ENCODE results near the gene CTAGE15. TPM values are rescaled to one million over a fixed set of nuclear protein-coding genes. Genes with fewer than 3 reads are reported as not detected.
"Not testable (repeated sequence)": the region's sequence is repeated elsewhere in the genome, so short reads cannot be mapped to it uniquely, and the experiment has no call there.

Gene CTAGE15
- total RNA-seq, 2 experiments from 2014 or later = not detected

DNA sequence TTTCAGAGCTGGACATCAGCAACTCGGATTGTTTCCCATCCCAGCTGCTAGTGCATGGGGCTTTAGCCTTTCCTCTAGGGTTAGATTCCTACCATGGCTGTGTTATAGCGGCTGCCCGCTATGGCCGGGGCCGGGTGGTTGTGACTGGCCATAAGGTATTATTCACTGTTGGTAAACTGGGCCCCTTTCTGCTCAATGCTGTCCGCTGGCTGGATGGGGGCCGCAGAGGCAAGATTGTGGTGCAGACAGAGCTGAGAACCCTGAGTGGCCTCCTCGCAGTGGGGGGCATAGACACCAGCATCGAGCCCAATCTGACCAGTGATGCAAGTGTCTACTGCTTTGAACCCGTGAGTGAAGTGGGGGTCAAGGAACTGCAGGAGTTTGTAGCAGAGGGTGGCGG, 26.5 kb downstream of the CTAGE15 start:
- H3K27me3 Mint-ChIP-seq; CTCF ChIA-PET; H3K27ac Mint-ChIP-seq; H3K36me3 Mint-ChIP-seq (ENCODE audit: low read depth); DNase-seq; H3K9me3 Mint-ChIP-seq; POLR2A ChIA-PET; H3K4me1 Mint-ChIP-seq; H3K4me3 Mint-ChIP-seq: not testable (repeated sequence)

DNA sequence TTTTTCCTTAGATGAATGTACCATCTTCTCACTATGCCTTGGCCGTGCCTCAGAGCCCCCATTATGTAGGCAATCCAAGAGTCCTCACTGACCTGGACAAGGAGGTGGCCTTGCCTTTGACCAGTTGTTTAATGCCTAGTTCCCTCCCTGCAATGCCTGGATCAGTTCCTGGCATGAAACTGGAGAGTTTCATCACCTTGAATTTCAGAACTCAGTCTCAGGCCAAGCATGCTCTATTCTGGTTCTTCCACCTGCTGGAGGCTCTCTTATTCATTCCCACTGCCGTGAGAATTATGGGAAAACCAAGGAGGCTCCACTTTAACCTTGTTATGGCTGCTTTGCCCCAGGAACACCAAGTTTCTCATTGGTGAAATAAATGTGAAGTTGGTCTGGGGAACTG, 31.9 kb downstream of the CTAGE15 start:
- H3K4me3 Mint-ChIP-seq; POLR2A ChIA-PET; DNase-seq; CTCF ChIA-PET; H3K36me3 Mint-ChIP-seq (ENCODE audit: low read depth); H3K27ac Mint-ChIP-seq; H3K27me3 Mint-ChIP-seq; H3K4me1 Mint-ChIP-seq; H3K9me3 Mint-ChIP-seq: not testable (repeated sequence)

DNA sequence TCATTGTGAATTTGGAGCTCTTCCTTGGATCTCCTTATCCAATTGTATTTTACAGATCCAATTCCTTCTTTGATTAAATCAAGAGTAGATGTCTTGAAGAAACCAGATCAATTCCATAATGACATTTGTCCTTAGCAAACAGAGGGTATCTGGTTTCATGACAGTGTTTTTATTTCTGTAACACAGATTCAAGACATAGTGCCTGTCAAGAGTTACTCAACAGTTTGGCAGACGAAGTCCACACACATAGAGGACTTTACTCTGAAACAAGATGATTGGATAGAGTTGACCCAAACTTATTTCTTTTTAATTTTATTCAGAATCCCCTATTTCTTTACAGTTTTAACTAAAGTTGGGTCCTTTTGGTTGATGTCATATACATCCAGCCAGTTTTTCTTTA, 34.5 kb downstream of the CTAGE15 start:
- H3K4me1 Mint-ChIP-seq; H3K27me3 Mint-ChIP-seq; H3K27ac Mint-ChIP-seq; H3K4me3 Mint-ChIP-seq; CTCF ChIA-PET; H3K9me3 Mint-ChIP-seq; DNase-seq; POLR2A ChIA-PET; H3K36me3 Mint-ChIP-seq (ENCODE audit: low read depth): not testable (repeated sequence)

DNA sequence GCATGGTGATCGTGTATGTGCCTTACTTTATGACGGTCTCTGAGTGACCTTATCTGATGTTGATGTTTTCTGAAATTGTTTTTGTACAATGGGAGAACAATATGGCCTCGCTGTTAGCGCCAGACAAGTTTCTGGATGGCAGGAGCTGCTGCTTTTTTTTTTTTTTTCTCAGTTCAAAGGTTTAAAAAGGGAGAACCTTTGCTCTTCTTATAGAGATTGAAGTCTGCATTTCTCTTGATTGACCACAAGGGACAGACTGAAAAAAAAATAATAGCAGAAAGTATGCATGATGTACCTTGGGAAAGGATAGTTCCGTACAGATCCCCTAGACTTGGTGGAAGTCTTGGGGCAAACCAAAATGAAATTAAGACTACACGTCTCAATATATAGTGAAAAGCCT, 43.9 kb downstream of the CTAGE15 start:
- DNase-seq; CTCF ChIA-PET; H3K27ac Mint-ChIP-seq; H3K9me3 Mint-ChIP-seq; H3K27me3 Mint-ChIP-seq; H3K4me1 Mint-ChIP-seq; POLR2A ChIA-PET; H3K36me3 Mint-ChIP-seq (ENCODE audit: low read depth); H3K4me3 Mint-ChIP-seq: not testable (repeated sequence)

DNA sequence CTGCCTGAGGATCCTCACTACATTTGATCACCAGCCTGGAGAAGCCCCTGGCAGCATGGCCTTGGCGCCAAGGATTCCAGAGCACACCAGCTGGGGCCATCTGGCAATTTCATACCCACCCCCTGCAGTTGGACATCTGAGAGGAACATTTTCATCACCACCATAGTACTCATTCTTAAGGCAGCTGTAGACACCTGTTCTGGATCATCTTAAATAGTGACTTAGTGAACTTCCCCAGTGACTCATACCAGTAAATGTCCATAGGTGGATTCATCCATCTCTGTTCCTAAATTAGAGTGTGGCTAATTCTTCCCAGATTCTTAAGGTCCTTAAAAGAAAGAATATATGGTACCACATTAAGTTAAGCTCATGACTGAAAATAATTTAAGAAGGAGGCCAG, 45.6 kb downstream of the CTAGE15 start:
- POLR2A ChIA-PET; H3K27ac Mint-ChIP-seq; H3K4me1 Mint-ChIP-seq; H3K27me3 Mint-ChIP-seq; CTCF ChIA-PET; DNase-seq; H3K36me3 Mint-ChIP-seq (ENCODE audit: low read depth); H3K9me3 Mint-ChIP-seq; H3K4me3 Mint-ChIP-seq: not testable (repeated sequence)

DNA sequence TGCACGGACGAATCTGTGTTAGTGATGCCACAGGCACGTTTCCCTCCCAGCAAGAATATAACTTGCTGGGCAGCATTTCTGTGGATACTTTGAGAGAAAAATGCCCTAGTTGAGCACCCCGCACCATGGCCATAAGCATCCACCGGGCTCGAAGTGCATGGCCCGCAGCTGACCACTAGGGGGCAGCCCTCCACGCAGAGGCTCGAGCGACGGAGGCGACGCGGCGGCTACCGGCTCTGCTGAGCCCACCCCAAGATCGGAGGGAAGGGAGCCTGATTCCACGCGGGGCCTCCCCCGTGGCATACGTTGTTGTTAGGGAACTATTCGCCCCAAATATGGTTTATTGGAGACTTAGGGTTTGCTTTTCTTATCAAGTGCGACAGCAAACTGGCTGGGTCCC, 48.5 kb downstream of the CTAGE15 start:
- CTCF ChIA-PET; H3K36me3 Mint-ChIP-seq (ENCODE audit: low read depth); H3K27ac Mint-ChIP-seq; H3K9me3 Mint-ChIP-seq; H3K4me3 Mint-ChIP-seq; H3K4me1 Mint-ChIP-seq; POLR2A ChIA-PET; H3K27me3 Mint-ChIP-seq: not testable (repeated sequence)
- DNase-seq = peak; percentile 75

DNA sequence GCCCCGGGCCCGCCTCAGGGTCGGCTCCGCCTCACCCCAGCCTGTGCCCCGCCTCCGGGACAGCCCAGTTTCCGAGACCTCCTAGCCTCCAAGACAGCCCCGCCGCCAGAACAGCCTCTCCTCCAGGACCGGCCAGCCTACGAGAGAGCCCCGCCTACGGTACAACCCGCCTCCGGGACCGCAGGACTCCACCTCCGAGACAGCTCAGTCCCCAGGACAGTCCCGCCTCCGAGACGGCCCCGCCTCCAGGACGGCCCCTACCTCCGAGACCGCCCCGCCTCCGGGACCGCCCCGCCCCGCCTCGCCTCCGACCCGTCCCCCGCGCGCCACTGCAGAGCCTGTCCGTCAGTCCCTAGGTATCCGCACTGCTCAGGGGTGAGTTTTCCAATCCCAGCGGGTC, 49.0 kb downstream of the CTAGE15 start, which contains the start of gene TCAF2:
Gene TCAF2 (plus strand): TSS at position 329 of the 400 bp plus-strand sequence.
- POLR2A ChIA-PET; H3K9me3 Mint-ChIP-seq; H3K36me3 Mint-ChIP-seq (ENCODE audit: low read depth); H3K27me3 Mint-ChIP-seq; H3K4me1 Mint-ChIP-seq; CTCF ChIA-PET: not testable (repeated sequence)
- DNase-seq = peak; percentile 75
- Mint-ChIP-seq H3K27ac (peak within 1 kb of the TSS; percentile 49), H3K4me3 (peak within 1 kb of the TSS; percentile 30)

DNA sequence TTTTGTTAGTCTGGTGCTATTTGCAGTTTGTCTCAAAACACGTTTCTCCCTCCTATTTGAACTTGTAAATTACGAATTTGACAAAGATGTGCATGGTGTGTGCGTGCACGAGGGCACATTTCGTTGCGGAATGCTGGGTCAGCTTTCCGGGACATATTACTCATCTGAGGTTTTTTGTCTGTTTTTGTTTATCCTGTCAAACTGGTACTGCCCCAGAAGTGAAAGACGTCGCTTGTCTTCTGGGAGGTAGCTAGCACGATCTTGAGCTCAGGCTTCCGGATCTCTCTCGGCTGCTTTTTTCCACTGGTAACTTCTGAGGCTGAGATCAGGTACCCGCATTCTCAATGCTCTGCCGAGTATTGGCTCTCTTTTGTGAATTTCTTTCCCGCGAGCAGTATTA, 49.6 kb downstream of the CTAGE15 start:
- POLR2A ChIA-PET, H3K4me3 Mint-ChIP-seq: not testable (repeated sequence)

DNA sequence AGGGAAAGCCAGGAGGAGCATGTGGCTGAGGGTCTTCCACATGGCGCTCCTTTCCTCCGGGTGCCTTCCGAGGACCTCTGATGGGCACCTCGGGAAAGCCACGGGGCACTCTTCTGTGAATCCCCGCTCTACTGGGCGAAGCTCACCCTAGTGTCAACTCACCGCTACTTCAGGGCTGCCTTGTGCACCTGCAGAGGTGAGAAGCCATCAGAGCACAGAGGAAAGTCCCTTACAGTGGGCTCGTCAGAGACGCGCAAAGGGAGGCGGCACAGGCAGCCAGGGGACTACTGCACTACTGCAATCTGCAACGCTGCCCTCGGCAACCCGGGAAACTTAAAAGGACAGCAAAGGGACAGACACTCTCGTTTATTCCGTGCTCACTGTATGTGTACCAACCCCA, 50.5 kb downstream of the CTAGE15 start:
- DNase-seq; H3K9me3 Mint-ChIP-seq; H3K4me1 Mint-ChIP-seq; CTCF ChIA-PET; POLR2A ChIA-PET; H3K4me3 Mint-ChIP-seq; H3K27ac Mint-ChIP-seq; H3K27me3 Mint-ChIP-seq; H3K36me3 Mint-ChIP-seq (ENCODE audit: low read depth): not testable (repeated sequence)

More for the DNA sequence above, 49.6 kb downstream of the CTAGE15 start:
- DNase-seq; H3K27me3 Mint-ChIP-seq; H3K36me3 Mint-ChIP-seq (ENCODE audit: low read depth); H3K9me3 Mint-ChIP-seq; H3K4me1 Mint-ChIP-seq; CTCF ChIA-PET; H3K27ac Mint-ChIP-seq: not testable (repeated sequence)

Other genes starting within 250 kb of the CTAGE15 start
- 1 to 10 TPM; 1.2 TPM for gene FAM131B, start 209.1 kb upstream of the CTAGE15 start, total RNA-seq
- 100 to 1,000 TPM; 235 to 249 TPM for gene ZYX, start 190.5 kb upstream of the CTAGE15 start, total RNA-seq
- gene EPHA1, start 162.9 kb upstream of the CTAGE15 start, total RNA-seq = 1 to 10 TPM; 1.1 to 1.2 TPM
- gene TAS2R60, start 128.3 kb upstream of the CTAGE15 start, total RNA-seq = not detected
- not detected for gene TAS2R41, start 93.9 kb upstream of the CTAGE15 start, total RNA-seq
- 10 to 100 TPM; 49.4 to 50.8 TPM for gene TCAF2, start 49.2 kb downstream of the CTAGE15 start, total RNA-seq
- gene CTAGE6, start 185.9 kb downstream of the CTAGE15 start, total RNA-seq = 1 to 10 TPM; 3.0 TPM